ENCODE data around the gene ZKSCAN2. TPM values are rescaled to one million over a fixed set of nuclear protein-coding genes. Genes with fewer than 3 reads are reported as not detected.

Gene ZKSCAN2
- total and polyA plus RNA-seq, 2 of the 8 experiments (the other 6 are each of a cell fraction or from before 2014, with no cell fraction given): 2.2 to 11.6 TPM

DNA sequence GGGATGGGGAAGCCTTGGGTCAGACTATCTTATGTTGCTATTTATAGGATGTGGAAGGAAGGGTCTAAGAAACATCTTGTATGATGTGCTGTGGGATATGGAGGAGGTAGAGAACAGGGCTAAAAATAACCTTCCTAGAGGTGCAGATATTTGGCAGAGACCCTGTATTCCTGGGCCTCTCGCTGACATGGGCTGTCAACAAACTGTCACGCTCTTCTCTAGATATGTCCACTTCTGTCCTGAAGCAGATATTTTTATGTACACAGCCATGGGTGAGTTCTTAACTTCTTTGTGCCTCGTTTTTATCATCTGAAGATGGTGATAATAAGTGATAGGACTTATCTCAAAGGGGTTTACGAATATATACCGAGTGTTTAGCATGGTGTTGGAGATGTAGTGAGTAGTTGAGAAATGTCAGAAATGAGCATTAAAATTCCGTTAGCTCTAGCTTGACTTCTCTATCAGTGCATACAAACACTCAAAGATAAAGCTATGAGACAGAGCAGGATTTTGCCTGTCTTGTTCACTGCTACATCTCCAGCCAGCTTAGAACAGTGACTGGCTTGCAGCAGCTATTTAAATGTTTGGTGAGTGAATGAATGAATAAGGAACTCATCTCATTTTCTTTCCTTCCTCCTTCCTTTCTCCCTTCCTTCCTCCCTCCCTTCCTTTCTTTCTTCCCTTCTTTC lies 43.8 kb downstream of the ZKSCAN2 start:
- no peak overlapping the region for H3K9ac ChIP-seq (replicated peaks in 1 of 4; ENCODE audit: extremely low read depth in 1 of 4, low read depth in 3 of 4, low read length in 3 of 4)
- ChIA-PET POLR2A (ENCODE audit: partially characterized antibody) (interaction anchor here (0.6 kb wide), 1 partner anchor 52 kb away, joined by 3 read pairs; no protein-coding TSS in a partner anchor), CTCF (ENCODE audit: partially characterized antibody) (interaction anchor here (1.5 kb wide), 1 partner anchor 11 kb away, joined by 6 read pairs; no protein-coding TSS in a partner anchor)
- no peak overlapping the region for H2BK120ac ChIP-seq (replicated peaks; ENCODE audit: low read depth, low read length)
- no peak overlapping the region for H3K56ac ChIP-seq (replicated peaks; ENCODE audit: insufficient read length, low read depth, low read length)
- H3K79me1 ChIP-seq (ENCODE audit: low read depth, low read length): no peaks in the 10 kb centered on the region
- WGBS, 2 experiments (ENCODE audit: extremely low coverage in 1 of 2, insufficient coverage in 1 of 2, insufficient read length in 1 of 2, insufficient replicate concordance in 2 of 2, low coverage in 1 of 2, low lambda C conversion rate in 2 of 2, missing lambda C conversion rate in 1 of 2): 76% methylated on average over 6 of the region's 6 CpGs; no CpG with 5 or more reads in 1 of the 2 experiments
- H3K4me1 ChIP-seq (replicated peaks in 1 of 4; ENCODE audit: control insufficient read depth in 3 of 4, insufficient read depth in 4 of 4, low read length in 3 of 4): no peaks in the 10 kb centered on the region
- H3K9me3 ChIP-seq (ENCODE audit: insufficient read depth in 2 of 2, low read depth in 1 of 2, low read length in 1 of 2): no peaks in the 10 kb centered on the region
- H2AK5ac ChIP-seq (ENCODE audit: low read depth, low read length): no peak overlapping the region
- no peaks in the 10 kb centered on the region for H3K36me3 ChIP-seq (ENCODE audit: control insufficient read depth in 2 of 4, insufficient read depth in 4 of 4, low read length in 3 of 4)
- DNase-seq (ENCODE audit: low read depth in 1 of 2, low spot score in 2 of 2) (no peak), FAIRE-seq (no peak)
- no peak overlapping the region for H3K4me2 ChIP-seq (ENCODE audit: insufficient read depth in 1 of 2, low read depth in 2 of 2, low read length in 2 of 2)
- no peak overlapping the region for H4K8ac ChIP-seq (ENCODE audit: extremely low read depth, insufficient read depth, low read length)
- peaks cover 4% of the 10 kb centered on the region; the same call in 1 of the 2 replicates for H3K23me2 ChIP-seq (ENCODE audit: low read depth, low read length)
- no peak overlapping the region for H2BK5ac ChIP-seq (ENCODE audit: low read depth, low read length)
- peaks cover 0 to 2% of the 10 kb centered on the region in 2 experiments for H4K20me1 ChIP-seq (replicated peaks in 1 of 2; ENCODE audit: control insufficient read depth in 1 of 2, insufficient read depth in 2 of 2, low read length in 2 of 2)
- no peak overlapping the region for H3K27ac ChIP-seq (ENCODE audit: low read depth, low read length)
- H3K4ac ChIP-seq (replicated peaks; ENCODE audit: insufficient read length, low read depth, low read length): no peak overlapping the region
- H3K14ac ChIP-seq (ENCODE audit: insufficient read length): no peak overlapping the region
- no peak overlapping the region for H3K23ac ChIP-seq (ENCODE audit: insufficient read length)
- no peak overlapping the region for H2AFZ ChIP-seq (ENCODE audit: low read length)
- no peak overlapping the region for H4K5ac ChIP-seq (ENCODE audit: insufficient read length, low read depth, low read length)
- no peak overlapping the region for H3K18ac ChIP-seq (ENCODE audit: extremely low read depth, low read length)
- H2BK12ac ChIP-seq (ENCODE audit: low read depth, low read length): no peak overlapping the region
- H3K79me2 ChIP-seq (ENCODE audit: control insufficient read depth in 1 of 2, insufficient read depth in 2 of 2, low read length in 2 of 2): no peaks in the 10 kb centered on the region
- no peak overlapping the region for H2BK15ac ChIP-seq (ENCODE audit: low read length)
- H2BK20ac ChIP-seq (ENCODE audit: low read length): no peak overlapping the region
- H3K27me3 ChIP-seq (replicated peaks in 1 of 4; ENCODE audit: control insufficient read depth in 3 of 4, extremely low read depth in 1 of 4, insufficient read depth in 3 of 4, low read length in 3 of 4): no peaks in the 10 kb centered on the region
- no peak overlapping the region for H4K91ac ChIP-seq (replicated peaks; ENCODE audit: insufficient read length, low read length)
- no peak overlapping the region for H3K4me3 ChIP-seq (ENCODE audit: extremely low read depth in 1 of 4, insufficient read depth in 2 of 4, low read depth in 3 of 4, low read length in 4 of 4)
- TF ChIP-seq ATF3 (IDR thresholded peaks at IDR 0.05; ENCODE audit: insufficient read depth, low read depth, low read length): no peak
- no peak for TF ChIP-seq RNF2 (IDR thresholded peaks at IDR 0.05; ENCODE audit: borderline replicate concordance, low read depth, low read length, missing control alignments, poor library complexity, severe bottlenecking)
- no peak for TF ChIP-seq TAF7 (optimal IDR thresholded peaks at IDR 0.05; ENCODE audit: borderline replicate concordance, low read depth, low read length)
- no peak for TF ChIP-seq CREB1 (IDR thresholded peaks at IDR 0.05)

Measured in H1 (cell line).